KMS-11 (cell line): ENCODE data around the gene EPN3.

Experiments
- H2AFZ ChIP-seq: fragments of 200-600 bp; sonication (generic); 2 replicates; pipeline ENCODE4 v1.6.1; 2016; ENCODE audit warnings: antibody characterized with exemption, mixed run types, low read depth
- H3K27ac ChIP-seq: fragments of 200-600 bp; sonication (generic); 2 replicates; pipeline ENCODE4 v1.6.1; 2016; ENCODE audit warnings: mild to moderate bottlenecking, mixed run types
- H3K27me3 ChIP-seq: fragments of 200-600 bp; sonication (generic); 2 replicates; pipeline ENCODE4 v1.6.1; 2017; ENCODE audit warnings: mild to moderate bottlenecking, low read depth, mixed run types, moderate library complexity; ENCODE audit not compliant: insufficient read depth
- H3K36me3 ChIP-seq: fragments of 200-600 bp; sonication (generic); 2 replicates; pipeline ENCODE4 v1.6.1; 2017; ENCODE audit warnings: mild to moderate bottlenecking, mixed run types; ENCODE audit not compliant: insufficient read depth
- H3K4me1 ChIP-seq: fragments of 200-600 bp; sonication (generic); 2 replicates; pipeline ENCODE4 v1.6.1; 2016; ENCODE audit warnings: mild to moderate bottlenecking, low read depth, mixed run types; ENCODE audit not compliant: poor library complexity, severe bottlenecking
- H3K4me2 ChIP-seq: fragments of 200-600 bp; sonication (generic); 2 replicates; pipeline ENCODE4 v1.7.0; 2016; ENCODE audit warnings: mild to moderate bottlenecking, mixed run types
- H3K4me3 ChIP-seq: fragments of 200-600 bp; sonication (generic); IDR thresholded peaks from 2 replicates; pipeline ENCODE4 v1.6.1; 2017; ENCODE audit warnings: low read depth, low read length, mixed read lengths; ENCODE audit not compliant: insufficient read depth
- H3K79me2 ChIP-seq: fragments of 200-600 bp; sonication (generic); 2 replicates; pipeline ENCODE4 v1.6.1; 2016; ENCODE audit warnings: low read depth, mixed run types; ENCODE audit not compliant: insufficient read depth
- H3K9ac ChIP-seq: fragments of 200-600 bp; sonication (generic); 2 replicates; pipeline ENCODE4 v1.6.1; 2016; ENCODE audit warnings: mild to moderate bottlenecking, mixed run types
- H4K20me1 ChIP-seq: fragments of 200-600 bp; sonication (generic); 2 replicates; pipeline ENCODE4 v1.6.1; 2016; ENCODE audit warnings: mild to moderate bottlenecking, mixed run types; ENCODE audit not compliant: insufficient read depth
- CTCF ChIP-seq: fragments of 200-600 bp; sonication (generic); conservative IDR thresholded peaks from 2 replicates; pipeline ENCODE4 v1.6.1; 2017; ENCODE audit warnings: low read depth, mild to moderate bottlenecking, antibody characterized with exemption, low read length, moderate library complexity, mixed read lengths

The EPN3 gene

GRCh38 chr17:50517504-50518383, 14.8 kb upstream of the EPN3 start:
- Histone ChIP-seq H3K27ac (no peak overlapping the region), H3K4me2 (no peak overlapping the region), H3K4me3 (no peak overlapping the region), H3K36me3 (no peaks in the 10 kb centered on the region), H2AFZ (no peak overlapping the region), H3K9ac (no peak overlapping the region), H3K27me3 (no peaks in the 10 kb centered on the region), H4K20me1 (no peaks in the 10 kb centered on the region), H3K79me2 (no peaks in the 10 kb centered on the region), H3K4me1 (peaks cover 6% of the 10 kb centered on the region)
- no peak for TF ChIP-seq CTCF

GRCh38 chr17:50518384-50519023, 14.0 kb upstream of the EPN3 start:
- Histone ChIP-seq H3K4me1 (peaks cover 6% of the 10 kb centered on the region), H3K27me3 (no peaks in the 10 kb centered on the region), H3K4me2 (no peak overlapping the region), H3K79me2 (no peaks in the 10 kb centered on the region), H3K36me3 (no peaks in the 10 kb centered on the region), H3K27ac (no peak overlapping the region), H3K9ac (no peak overlapping the region), H2AFZ (no peak overlapping the region), H4K20me1 (no peaks in the 10 kb centered on the region), H3K4me3 (no peak overlapping the region)
- no peak for TF ChIP-seq CTCF

- Histone ChIP-seq H3K4me3 (no peak overlapping the region), H3K9ac (no peak overlapping the region), H2AFZ (no peak overlapping the region), H3K79me2 (no peaks in the 10 kb centered on the region), H3K36me3 (no peaks in the 10 kb centered on the region), H3K27me3 (no peaks in the 10 kb centered on the region), H3K4me1 (peaks cover 6% of the 10 kb centered on the region), H3K27ac (no peak overlapping the region), H3K4me2 (no peak overlapping the region), H4K20me1 (no peaks in the 10 kb centered on the region)
- no peak for TF ChIP-seq CTCF
Observed at GRCh38 chr17:50519141-50519834, 13.2 kb upstream of the EPN3 start.

GRCh38 chr17:50520483-50520882, 12.1 kb upstream of the EPN3 start:
- no peak overlapping the region for H3K9ac ChIP-seq
- H3K36me3 ChIP-seq = no peaks in the 10 kb centered on the region
- H3K4me1 ChIP-seq = peaks cover 6% of the 10 kb centered on the region
- H2AFZ ChIP-seq = no peak overlapping the region
- no peaks in the 10 kb centered on the region for H4K20me1 ChIP-seq
- TF ChIP-seq CTCF = no peak
- H3K27ac ChIP-seq = no peak overlapping the region
- no peaks in the 10 kb centered on the region for H3K27me3 ChIP-seq
- no peak overlapping the region for H3K4me3 ChIP-seq
- no peak overlapping the region for H3K4me2 ChIP-seq
- no peaks in the 10 kb centered on the region for H3K79me2 ChIP-seq
